Stimulated activated CD8-positive, alpha-beta memory T cell treated with anti-CD3 and anti-CD28 coated beads, Interleukin-4, amount 100 ng/mL, for 1 hour (primary cell): Measurements from ENCODE around the gene LAMP5.

ENCODE experiments used
- DNase-seq, 2 donors: peaks; one replicate each; pipeline ENCODE4 v3.0.0-alpha.2; 2020; ENCODE audit warnings: low read depth in 2 of 2, low spot score in 1 of 2

The LAMP5 gene

GRCh38 chr20:9532069-9532838 is 17.9 kb downstream of the LAMP5 start:
- DNase-seq: no peak

GRCh38 chr20:9534025-9534424 is 19.6 kb downstream of the LAMP5 start:
- no peak for DNase-seq

- DNase-seq: no peak
These were observed 21.1 kb downstream of the LAMP5 start for GRCh38 chr20:9535449-9535848.

GRCh38 chr20:9543214-9543613 is 28.8 kb downstream of the LAMP5 start:
- no peak for DNase-seq

- no peak for DNase-seq
These were observed 35.9 kb downstream of the LAMP5 start for GRCh38 chr20:9550283-9550682.

GRCh38 chr20:9550871-9551270 is 36.5 kb downstream of the LAMP5 start:
- no peak for DNase-seq

GRCh38 chr20:9551808-9552550 is 37.6 kb downstream of the LAMP5 start:
- DNase-seq: no peak

GRCh38 chr20:9555781-9556180 is 41.4 kb downstream of the LAMP5 start:
- no peak for DNase-seq

GRCh38 chr20:9557411-9557810 is 43.0 kb downstream of the LAMP5 start:
- no peak for DNase-seq

- DNase-seq: no peak
These were observed 51.6 kb downstream of the LAMP5 start for GRCh38 chr20:9565910-9566550.

- no peak for DNase-seq
These were observed 52.6 kb downstream of the LAMP5 start for GRCh38 chr20:9566977-9567376.

GRCh38 chr20:9570612-9571011 is 56.2 kb downstream of the LAMP5 start:
- no peak for DNase-seq

- no peak for DNase-seq
These were observed 57.4 kb downstream of the LAMP5 start for GRCh38 chr20:9571783-9572182.

- DNase-seq: no peak
These were observed 58.3 kb downstream of the LAMP5 start for GRCh38 chr20:9572670-9573069.

- DNase-seq: no peak
These were observed 59.2 kb downstream of the LAMP5 start for GRCh38 chr20:9573335-9574151.

- no peak for DNase-seq
These were observed 59.8 kb downstream of the LAMP5 start for GRCh38 chr20:9574181-9574580.

GRCh38 chr20:9574776-9575175 is 60.4 kb downstream of the LAMP5 start:
- DNase-seq: no peak

GRCh38 chr20:9575836-9576235 is 61.4 kb downstream of the LAMP5 start:
- no peak for DNase-seq

- no peak for DNase-seq
These were observed 62.3 kb downstream of the LAMP5 start for GRCh38 chr20:9576695-9577094.

GRCh38 chr20:9577397-9577796 is 63.0 kb downstream of the LAMP5 start:
- no peak for DNase-seq

GRCh38 chr20:9578594-9578993 is 64.2 kb downstream of the LAMP5 start:
- no peak for DNase-seq
